Measurements from ENCODE around the gene LYRM2.

GRCh38 chr6:89667872-89668556, 29.5 kb upstream of the LYRM2 start:
- TF ChIP-seq CTCF (IDR thresholded peaks at IDR 0.05) (no peak), POLR2AphosphoS5 (IDR thresholded peaks at IDR 0.05; ENCODE audit: insufficient read depth in 1 of 2, low read depth in 1 of 2) (no peak)
